Skeletal muscle cell (primary cell): ENCODE data around the gene PHLDB2.

Experiments
- DNase-seq: peaks from one replicate; pipeline ENCODE4 v3.0.0-alpha.2; 2010; ENCODE audit warnings: low read depth
- H3K4me3 ChIP-seq: 2 replicates; pipeline ENCODE4 v1.5.1; 2011; ENCODE audit warnings: low read depth, mild to moderate bottlenecking, control low read depth, low read length, moderate library complexity

PHLDB2 gene

DNA sequence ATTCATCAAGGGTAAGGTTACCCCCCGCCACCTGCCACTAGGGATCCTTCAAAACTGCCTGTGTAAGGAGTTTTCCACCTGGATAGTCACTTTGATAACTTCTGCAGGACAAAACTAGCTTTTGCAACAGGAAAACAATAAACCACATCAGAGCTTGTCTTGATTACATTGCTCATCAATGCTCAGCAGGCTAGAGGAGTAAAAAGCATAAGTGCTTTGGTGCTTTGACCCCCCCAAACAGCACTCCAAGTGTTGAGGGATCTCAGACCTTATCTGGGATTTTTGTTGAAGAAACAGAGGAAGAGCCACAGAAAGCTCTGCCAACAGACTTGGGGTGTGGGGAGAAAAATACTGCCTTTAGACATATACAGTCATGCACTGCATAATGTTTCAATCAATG, 10.8 kb upstream of the PHLDB2 start:
- H3K4me3 ChIP-seq, result no peak overlapping the region
- DNase-seq, result no peak

DNA sequence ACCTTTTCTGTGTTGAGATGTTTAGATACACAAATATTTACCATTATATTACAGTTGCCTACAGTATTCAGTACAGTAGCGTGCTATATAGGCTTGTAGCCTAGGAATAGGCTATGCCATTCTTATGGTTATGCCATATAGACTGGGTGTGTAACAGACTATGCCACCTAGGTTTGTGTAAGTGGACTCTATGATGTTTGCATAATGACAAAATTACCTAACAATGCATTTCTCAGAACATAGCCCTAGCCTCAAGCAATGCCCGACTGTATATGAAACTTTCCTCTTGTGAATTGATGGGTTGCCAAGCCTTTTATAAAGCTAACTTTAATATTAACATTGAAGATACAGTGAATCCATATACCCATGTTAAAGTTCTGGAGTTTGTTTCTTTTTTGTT, 10.3 kb upstream of the PHLDB2 start:
- no peak overlapping the region for H3K4me3 ChIP-seq
- DNase-seq, result no peak

DNA sequence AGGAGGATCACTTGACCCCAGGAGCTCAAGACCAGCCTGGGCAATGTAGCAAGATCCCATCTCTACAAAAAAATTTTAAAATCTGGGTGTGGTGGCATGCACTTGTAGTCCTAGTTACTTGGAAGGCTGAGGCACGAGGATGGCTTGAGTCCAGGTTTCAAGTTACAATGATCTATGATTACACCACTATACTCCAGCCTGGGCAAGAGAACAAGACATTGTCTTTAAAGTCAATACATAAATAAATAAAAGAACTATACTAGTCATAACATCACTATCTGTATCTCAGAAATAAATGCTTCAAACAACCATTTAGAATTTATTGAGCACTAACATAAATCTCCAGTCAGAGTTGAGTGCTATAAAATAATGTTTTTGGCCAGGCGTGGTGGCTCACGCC, 8.5 kb upstream of the PHLDB2 start:
- DNase-seq, result no peak

DNA sequence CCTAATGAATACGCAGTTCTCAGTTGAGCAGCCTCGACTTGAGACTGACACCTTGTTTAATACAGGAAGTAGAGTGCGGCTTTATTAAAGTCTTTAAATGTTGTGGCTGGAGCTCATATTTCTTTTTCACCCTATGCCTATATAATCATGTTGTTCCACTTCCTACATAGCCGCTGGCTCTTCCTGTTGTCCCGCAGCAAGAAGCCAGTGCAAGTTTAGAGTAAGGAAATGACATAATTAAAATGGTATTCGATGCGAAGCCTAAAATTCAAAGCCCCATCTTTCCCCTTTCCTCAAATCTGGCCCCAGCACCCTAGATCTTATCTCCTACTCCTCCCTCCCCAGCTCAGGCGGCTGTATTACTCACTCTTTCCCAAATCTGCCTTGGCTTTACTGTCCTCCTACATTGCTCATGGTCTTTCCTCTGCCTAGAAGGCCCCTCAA, 7.5 kb upstream of the PHLDB2 start:
- DNase-seq, result no peak
- no peak overlapping the region for H3K4me3 ChIP-seq

More for the DNA sequence above, 8.5 kb upstream of the PHLDB2 start:
- no peak overlapping the region for H3K4me3 ChIP-seq

DNA sequence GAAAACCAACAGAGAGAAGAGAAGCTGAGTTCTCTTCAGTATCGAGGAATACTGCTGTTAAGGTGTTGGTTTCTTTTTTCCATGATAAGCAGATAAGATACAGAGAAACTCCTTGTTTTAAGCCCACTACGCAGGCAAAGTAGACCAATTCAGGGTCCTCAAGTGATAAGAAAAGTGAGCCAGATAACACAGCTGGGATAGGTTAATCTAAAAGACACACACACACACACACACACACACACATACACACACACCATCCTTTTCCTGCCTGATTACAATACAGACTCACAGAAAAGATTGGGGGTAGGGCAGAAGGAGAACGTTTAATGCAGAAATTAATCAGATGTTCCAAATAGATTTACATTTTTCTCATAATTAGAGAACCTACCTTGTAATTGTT, 6.5 kb upstream of the PHLDB2 start:
- H3K4me3 ChIP-seq, result no peak overlapping the region
- no peak for DNase-seq

DNA sequence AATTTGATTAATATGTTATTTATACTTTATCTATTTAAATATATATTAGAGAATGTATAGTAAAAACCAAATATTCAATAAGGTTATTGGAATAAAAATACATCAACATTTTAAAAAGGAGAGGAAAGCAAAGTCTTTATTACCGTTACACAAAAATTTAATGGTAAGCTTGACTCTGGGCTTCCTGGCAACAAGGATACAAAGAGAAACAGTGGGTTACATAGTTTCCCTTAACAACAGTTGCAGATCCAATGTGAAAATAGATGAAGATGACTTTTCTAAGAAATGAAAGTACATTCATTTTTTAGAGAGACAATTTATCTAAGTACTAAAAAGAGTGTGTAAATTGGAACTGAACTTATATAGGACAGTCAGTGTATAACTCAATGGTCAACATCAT, 6.0 kb upstream of the PHLDB2 start:
- no peak overlapping the region for H3K4me3 ChIP-seq
- DNase-seq, result no peak

DNA sequence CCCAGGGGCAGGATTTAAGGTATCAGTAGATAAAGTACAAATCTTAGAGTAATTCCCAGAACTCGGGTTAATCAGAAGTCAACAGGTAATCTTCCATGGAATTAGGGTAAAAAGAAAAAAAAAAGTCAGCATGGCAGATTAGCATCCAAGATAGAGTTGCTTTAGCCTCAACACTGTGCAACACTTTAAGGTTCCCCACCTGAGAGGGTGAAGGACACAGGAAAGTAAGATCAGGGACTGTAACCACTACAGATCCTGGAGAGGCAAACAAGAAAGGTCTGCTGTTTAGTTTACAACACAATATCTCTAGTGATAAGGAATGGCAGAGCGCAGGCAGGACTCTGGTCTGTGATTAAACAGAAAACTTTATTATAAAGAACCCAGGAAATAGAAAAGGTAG, 4.1 kb upstream of the PHLDB2 start:
- no peak overlapping the region for H3K4me3 ChIP-seq
- no peak for DNase-seq

DNA sequence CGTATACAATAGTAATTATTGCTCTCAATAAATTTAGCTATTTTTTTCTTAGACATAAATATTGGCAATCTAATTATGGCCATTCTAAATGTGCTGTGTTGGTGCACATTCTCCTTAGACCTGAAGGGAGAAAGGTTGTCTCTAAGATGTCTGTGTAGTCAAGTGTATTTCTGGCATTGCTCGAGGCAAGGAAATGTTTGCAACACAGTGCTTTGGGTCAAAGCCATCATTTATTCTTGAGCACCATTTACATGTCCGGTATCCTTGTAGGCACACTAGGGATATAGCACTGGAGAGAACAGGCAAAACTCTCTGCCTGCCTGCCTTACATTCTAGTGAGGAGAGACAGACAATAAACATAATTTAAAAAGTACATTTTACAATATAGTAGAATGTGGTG, 2.6 kb upstream of the PHLDB2 start:
- no peak overlapping the region for H3K4me3 ChIP-seq
- no peak for DNase-seq

DNA sequence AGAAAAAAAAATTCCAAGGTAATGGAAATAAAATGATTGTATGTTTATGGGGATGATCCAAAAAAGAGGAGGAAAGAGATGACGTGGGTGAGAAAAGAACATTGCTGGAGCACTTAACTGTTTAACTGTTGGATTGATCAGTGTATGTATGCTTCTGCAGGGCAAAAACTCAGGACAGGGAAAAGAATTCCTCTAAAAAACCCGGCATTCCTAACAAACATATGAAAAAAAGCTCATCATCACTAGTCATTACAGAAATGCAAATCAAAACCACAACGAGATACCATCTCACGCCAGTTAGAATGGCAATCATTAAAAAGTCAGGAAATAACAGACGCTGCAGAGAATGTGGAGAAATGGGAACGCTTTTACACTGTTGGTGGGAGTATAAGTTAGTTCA, 1.6 kb upstream of the PHLDB2 start:
- DNase-seq, result no peak
- no peak overlapping the region for H3K4me3 ChIP-seq

DNA sequence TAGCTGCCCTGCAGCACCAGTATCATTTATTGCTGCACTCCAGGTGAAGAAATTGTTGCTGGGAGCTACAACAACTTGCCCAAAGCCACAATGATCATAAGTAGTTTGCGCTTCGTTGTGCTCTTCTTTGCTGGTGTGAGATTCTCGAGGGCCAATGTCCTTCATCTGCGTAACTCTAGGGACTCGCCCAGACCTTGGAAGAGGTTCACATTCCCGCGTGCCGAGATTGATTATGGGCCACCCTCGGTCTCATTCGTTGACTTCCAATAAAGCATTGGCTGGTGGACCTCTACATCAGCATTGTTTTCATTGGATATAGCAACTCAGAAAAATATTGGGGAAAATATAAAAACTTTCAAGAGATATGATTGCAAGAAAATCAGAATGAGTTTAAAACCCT, 423 bp upstream of the PHLDB2 start:
- no peak for DNase-seq
- H3K4me3 ChIP-seq, result peak overlapping the region; percentile 90

DNA sequence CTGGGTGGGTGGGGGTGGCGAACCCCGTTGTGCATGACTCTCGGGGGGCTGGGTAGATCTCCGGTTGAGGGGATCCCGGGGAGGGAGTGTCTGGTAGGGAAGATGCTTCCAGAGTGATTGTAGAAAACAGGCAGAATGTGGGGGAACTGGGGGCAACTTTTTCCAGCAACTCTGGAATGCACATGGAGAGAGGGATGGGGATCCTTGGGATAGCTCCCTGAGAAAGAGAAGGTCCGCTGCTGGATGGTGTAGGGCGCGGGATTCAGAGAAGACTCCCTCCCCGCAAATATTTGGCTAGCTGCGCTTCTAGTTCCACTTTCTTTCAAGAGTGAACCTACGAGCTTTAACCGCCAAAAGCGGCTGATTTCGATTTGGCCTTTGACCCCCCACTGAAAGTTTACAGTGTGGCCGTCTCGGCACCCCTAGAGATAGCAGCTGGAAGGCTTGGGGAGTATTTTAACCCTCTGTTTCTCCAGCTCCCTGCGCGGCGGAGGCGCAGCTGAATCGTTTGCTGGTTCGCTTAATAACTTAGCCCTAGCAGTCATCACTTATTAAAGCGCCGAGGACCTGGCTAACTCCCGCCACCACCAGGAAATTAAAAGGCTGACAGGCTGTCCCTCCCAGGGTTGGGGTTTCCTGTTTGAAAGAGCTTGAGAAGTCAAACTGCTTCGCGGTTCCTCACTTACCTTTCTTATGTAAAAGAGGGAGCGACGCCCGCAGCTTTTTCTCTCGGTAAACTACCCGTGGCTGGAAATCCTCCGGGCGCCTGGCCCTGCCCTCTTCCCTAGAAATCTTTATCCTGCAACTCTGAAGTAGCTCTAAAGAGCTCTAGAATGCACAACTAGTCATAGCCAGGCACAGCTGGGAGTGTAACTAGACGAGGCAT, 1.2 kb downstream of the PHLDB2 start:
- peak overlapping the region; percentile 90 for H3K4me3 ChIP-seq
- peak; percentile 69 for DNase-seq

DNA sequence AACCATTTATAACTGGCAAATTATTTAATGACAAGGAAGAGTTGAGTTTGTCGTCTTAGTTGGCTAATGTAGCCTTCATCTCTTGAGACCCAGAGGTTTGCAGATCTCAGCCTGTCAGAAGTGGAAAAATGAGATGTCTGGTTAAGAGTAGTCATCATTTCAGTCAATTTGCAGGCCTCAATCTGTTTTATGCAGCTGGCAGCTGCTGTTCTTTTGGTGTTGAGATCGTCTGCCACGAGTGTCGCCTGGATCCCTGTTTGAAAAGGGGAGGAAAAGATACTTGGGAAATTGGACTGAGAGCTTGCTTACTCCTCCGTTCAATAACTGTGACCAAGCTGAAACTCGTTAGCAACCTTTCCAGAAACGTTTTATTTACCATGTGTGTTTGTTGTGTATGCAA, 2.3 kb downstream of the PHLDB2 start:
- H3K4me3 ChIP-seq, result peak overlapping the region; percentile 90
- DNase-seq, result no peak

DNA sequence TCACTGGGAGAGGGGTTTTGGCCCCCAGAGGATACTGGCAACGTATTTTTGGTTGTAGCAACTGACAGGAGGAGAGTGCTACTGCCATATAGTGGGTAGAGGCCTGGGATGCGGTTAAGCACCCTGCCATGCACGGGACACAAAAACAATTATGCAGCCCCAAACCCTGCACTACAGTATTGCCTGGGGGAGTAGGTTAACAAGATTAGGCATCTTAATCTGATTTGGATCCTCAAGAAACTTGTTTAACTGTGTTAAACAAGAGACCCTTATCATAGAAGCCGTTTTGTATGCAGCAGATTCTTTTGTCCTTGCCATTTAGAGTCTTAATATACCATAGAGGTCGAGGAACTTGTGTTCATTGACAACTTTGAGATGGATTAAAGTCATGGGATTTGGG, 3.4 kb downstream of the PHLDB2 start:
- no peak overlapping the region for H3K4me3 ChIP-seq
- no peak for DNase-seq

DNA sequence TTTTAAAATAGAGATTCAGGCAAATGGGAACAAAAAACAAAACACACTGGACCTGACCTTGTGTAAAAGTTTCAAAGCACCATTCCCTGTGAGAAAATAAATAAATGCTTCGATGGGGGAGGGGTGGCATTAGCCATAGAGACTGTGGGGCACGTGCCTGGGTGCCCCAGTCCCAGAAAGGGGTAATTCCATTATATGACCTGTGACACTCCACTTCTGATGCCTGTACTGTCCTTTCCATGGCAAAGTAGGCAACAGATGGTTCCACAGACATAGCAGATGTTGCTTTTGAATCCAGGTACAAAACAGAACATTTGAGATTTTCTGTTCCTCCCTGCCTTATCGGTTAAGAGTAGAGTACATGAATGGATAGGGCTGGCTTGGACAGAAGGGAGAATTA, 3.9 kb downstream of the PHLDB2 start:
- no peak for DNase-seq
- no peak overlapping the region for H3K4me3 ChIP-seq

DNA sequence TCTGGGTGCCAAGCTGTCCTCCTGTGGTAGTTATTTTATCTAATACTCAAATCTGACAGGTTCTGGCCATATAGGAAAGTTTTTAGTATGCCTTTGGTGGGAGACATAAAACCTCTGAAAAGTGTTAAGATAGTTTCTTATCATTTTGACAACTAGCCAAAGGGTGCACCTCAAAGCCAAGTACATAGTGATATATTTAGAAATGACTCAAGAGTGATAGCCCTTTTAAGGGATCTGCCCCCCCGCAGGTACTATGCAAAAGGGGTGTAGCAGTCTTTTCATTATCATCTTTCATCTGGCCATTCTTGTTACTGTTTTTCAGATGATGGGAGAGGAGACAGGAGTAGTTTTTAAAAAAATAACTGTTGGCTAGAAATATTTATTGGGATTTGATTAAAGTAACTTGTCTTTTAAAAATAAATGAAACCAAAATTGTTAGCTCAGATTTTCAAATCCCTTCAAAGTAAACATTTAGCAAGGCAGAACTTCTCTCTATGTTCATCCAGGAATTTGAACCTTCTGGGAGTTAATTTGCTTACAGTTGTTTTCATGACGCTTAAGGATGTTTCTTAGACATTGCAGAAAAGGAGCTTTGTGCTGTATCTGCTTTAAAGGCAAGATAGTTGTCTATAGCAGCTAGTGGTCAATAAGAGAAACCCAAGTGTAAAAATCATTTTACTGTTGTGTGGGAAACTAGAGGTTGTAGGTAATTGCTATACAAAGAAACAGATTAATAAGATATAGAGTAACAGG, 5.1 kb downstream of the PHLDB2 start:
- no peak for DNase-seq
- no peak overlapping the region for H3K4me3 ChIP-seq

DNA sequence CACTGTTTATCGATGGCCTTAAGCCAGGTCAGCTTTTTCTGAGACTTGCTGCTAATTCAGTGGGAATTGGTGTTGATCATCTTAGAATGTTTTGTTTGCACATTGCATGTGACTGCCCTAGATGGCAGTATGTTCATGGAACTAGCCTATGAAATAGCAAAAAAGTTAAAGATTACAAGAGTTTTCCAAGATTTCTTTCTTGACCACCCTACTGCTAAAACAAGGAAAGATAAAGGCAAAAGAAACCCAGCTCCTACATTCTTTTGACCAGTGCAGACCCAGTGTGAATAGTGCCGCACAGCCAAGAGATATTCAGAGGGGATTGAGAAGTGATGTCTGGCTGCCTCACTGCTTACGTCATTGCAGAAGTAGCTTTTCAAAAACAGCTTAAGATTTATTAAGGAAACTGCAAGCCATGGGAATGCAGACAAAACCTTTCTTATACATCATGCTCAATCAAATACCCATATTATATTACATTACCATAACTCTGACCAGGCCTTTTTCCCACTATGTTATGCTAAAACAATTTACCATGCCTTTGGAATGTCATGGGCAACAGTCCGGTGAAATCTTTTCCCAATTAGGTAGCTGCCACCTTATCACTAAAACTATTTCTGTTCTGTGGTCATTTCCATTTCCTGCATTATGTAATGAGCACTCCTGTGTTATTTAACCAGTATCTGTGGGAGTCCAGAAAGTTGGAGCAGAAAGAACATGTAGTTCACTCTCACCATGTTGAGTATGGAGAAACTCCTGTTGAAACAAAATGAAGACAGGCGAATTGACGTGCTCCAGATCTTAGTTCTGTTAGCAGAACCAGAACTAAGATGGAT, 6.0 kb downstream of the PHLDB2 start:
- peak; percentile 77 for DNase-seq
- no peak overlapping the region for H3K4me3 ChIP-seq

DNA sequence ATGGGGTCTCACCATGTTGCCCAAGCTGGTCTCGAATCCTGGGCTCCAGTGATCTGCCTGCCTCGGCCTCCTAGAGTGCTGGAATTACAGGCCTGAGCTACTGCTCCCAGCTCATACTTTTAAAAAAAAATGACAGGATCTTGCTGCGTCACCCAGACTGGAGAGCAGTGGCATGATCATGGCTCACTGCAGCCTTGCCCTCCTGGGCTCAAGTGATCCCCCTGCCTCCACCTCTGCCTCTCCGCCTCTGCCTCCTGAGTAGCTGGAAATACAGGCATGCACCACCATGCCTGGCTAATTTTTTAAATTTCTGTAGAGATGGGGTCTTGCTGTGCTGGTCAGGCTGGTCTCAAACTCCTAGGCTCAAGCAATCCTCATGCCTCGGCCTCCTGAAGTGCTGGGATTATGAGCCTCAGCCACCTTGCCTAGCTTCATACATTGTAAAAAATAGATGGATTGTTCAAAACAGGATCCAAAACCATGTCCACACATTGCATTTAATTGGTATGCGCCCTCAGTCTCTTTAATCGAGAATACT, 8.9 kb downstream of the PHLDB2 start:
- no peak overlapping the region for H3K4me3 ChIP-seq
- DNase-seq, result no peak

DNA sequence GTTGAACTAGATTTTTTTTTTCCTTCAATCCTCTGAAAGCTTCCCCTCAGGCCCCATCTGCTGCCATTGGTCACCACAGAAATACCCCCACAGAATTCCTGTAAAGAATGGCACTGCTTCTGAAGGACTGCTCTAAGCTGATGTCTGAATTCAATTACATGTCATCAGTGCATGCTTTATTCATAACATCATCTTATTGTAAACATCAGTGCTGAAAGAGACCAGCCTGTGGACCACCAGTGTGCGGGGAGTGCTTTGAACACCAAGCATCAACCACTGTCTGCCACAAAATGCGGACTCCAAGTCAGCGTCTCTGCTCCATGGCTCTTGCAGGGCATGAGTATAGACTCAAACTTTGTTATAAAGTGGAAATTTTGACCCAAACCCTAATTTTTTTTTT, 11.6 kb downstream of the PHLDB2 start:
- no peak for DNase-seq
- H3K4me3 ChIP-seq, result no peak overlapping the region

DNA sequence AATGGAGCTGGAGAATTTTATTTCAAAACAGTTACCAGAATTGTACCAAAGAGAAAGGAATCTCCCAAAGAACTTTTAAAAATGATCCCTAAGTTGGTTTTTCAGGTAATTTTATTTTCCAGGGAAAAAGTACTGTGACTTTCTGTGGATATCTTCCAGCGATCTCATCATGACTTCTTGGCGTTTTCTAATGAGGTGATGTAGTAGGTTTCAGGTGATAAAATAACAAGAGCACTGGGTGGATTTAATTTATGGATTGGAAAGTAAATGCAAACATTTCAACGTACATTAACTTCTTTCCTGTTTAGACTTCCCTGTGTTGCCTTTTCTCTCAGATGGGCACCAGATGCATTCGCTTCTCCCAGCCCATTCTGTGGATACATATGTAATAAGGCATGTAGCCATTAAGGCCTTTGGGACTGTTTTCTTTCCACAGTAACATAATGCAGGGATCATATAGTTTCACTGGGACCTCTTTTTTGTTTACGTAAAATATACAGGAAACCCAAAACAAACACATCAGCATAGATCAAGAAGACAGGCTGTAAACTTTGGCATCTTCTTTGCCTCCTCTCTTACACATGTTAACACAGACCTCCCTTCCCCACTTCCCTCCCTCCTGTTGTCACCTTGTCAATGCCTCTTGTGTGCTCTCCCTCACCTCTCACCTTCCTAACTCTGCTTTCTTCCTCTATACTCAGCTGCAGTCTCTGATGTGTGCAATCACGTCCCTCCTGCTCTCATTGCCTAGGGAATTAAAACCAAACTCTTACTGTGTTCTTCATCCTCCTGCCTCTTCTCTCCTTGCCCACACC, 13.0 kb downstream of the PHLDB2 start:
- DNase-seq, result no peak
- no peak overlapping the region for H3K4me3 ChIP-seq
